GM04504 (cell line): ENCODE data around the gene ADAMTSL3.

Experiments used
- DNase-seq: peaks from one replicate; pipeline ENCODE4 v3.0.0-alpha.2; 2012; ENCODE audit warnings: low read depth

The ADAMTSL3 gene

DNA sequence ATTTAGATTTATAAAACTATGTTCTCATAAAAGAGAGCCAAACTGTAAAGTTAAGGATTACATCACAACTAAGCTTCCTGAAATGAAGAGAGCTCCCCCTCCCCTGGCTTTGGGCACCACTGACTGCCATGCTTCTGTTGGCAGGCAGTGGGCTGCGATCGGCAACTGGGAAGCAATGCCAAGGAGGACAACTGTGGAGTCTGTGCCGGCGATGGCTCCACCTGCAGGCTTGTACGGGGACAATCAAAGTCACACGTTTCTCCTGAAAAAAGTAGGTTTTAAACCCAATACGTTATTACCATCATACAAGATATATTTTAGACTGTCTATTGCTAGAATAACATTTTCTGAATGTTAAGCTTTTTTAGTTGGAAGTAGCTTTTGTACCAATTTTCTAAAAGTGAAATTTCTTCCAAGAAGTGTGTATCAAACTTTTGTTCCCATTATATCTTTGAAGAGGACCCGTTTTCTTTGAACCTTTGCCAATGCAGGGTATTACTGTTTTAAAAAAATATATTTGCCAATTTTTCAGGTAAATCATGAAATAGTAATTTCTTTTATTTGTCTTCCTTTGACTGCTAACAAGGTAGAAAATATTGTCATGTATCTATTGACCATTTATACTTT lies 184.1 kb downstream of the ADAMTSL3 start:
- no peak for DNase-seq

DNA sequence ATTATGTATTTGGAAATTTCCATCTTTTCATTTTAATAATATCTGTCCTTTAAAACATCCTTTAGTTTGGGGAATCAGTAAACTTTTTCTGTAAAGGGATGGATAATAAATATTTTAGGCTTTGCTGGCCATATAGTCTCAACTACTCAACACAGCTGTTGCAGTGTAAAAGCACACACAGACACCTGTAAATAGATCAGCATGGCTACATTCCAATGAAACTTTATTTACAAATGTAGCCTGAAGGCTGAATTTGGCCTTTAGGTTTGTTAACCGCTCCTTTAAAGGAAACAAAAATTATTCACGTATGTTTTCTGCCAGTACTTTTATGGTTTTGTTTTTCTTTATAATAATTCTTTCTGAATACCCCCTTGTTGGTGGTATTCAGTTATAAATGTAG lies 184.8 kb downstream of the ADAMTSL3 start:
- DNase-seq, result no peak

DNA sequence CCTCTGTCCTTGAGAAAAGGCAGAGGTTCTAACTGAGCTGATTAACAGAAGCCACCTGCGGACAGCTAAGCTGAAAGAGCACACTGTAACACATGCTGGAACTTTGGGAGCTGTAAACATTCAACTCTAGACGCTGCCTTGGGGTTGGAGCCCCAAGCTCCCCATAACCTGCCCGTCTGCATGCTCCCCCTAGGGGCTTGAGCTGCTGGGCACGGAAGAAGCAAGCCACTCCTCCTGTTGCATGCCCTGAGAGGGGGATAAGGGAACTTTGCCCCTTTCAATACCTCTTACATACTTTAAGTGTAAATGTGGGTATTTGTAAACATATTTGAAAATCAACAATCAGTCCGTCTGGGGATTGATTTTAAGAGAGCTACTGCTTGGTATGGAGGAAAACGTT lies 188.4 kb downstream of the ADAMTSL3 start:
- DNase-seq, result no peak

DNA sequence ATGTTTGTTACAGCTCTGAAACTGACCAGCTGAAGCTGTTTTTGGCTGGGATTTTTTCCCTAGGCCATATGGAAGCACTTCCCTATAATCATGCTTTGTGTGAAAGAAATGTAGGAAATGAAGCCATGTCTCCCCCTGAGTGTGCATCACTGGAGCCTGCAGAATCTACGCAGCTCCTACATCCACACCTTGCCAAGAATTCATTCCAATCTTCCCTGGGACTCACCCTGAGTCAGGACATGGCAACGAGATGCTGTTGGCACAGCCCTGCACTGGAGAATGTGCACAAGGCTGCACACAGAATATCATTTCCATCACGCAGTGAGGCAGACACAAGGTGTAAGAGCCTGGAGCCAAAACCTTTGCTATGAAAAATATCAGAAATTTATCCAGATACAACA lies 189.5 kb downstream of the ADAMTSL3 start:
- DNase-seq, result peak; percentile 10

DNA sequence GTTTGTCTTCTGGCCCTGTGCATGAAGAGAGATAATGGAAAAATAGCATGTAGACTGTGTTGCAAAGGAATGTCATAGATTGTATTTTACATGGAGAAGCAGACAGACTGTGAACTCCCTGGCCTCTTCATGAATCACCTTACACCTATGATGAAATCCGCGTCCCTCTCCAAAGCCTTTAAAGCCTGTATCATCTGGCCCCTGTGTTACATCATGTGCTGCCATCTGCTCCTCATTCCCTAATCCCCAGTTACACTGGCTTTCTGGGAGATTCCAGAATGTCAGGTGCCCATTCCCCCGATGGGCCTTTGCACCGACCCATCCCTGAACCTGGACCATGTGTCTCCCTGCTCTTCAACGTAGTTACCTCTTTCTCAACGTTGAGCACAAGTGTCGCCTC lies 190.8 kb downstream of the ADAMTSL3 start:
- DNase-seq, result no peak

DNA sequence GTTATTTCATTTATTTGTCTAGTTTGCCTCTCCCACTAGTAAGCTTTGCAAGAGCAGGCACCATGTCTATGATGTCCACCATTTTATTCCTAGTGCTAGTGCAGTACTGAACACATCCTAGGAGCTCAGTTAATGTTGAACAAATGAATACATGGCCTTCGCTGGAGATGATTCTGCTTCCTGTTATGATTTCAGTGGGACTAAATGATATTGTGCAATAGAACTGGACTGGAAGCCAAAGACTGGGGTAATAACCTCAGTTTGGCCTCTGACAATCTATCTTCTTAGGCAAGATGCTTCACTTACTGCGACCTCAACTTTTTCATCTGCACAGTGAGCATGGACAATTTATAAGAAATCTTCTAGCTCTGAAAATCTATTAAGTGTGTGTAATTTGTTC lies 191.3 kb downstream of the ADAMTSL3 start:
- peak; percentile 29 for DNase-seq

DNA sequence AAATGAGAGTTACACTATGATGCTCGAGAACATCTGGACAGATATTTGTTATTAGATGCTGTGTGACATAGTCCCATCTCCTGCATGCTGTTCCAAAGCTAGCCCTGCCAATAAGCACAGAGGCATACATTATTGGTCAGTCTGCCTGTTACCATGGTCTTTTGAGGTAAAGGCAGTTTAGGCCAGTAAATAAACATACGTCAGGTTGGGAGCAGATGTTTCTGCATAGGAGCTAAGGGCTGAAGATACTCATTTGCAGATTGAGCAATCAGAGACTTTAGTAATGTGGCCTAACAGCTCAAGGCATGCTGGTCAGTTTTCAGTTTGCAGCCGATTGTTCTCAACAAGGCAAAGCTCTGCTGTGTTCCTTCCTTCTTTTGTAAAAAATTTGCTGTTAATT lies 192.9 kb downstream of the ADAMTSL3 start:
- DNase-seq, result peak; percentile 23

DNA sequence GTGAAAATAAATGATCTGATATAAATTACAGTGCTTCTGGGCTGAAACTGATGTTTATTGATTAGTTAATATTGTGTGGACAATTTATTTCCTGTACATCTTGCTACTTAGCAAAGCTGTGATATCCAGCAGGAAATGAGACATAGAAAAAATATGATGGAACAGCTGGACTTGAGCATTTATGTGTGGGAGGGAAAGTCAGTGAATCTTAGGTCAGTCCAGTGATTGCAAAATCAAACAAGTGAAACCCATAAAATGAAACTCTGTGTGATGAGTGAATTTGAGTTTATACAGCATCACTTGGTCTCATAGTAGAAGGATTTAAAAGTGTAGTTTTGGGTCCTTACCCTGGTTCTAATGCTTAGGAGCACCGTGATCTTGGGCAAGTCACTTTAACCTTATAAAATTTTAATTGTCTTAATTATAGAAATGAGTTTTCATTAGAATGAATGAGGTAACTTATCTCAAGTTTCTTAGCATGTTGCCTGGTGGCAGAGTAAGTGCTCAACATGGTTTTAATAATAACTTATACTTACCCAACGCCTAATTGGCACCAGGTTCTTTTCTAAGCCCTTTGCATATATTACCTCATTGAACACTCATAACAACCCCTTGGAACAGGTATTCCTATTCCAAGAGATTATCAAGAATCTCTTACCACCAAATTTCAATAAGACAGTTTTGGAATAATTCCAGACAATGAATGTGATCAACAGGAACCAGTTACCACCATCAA lies 194.6 kb downstream of the ADAMTSL3 start:
- peak; percentile 40 for DNase-seq

DNA sequence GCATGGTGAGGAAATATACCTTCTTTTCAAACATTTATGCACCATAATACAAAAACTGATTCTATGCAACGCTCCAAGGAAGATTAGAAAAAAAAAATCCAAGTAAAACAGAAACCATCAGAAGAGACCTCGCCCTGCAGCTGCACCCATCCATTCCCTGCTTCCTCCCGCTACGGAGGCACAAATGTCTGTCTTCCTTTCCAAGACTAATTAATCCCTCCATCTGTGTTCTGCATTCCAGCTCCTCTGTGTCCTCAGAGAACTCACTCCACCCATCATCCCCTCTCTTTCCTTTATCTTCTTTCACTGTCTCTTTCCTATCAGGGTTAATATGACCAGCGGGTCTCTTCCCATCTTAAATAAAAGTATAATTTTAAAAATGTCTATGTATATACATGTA lies 196.1 kb downstream of the ADAMTSL3 start:
- DNase-seq, result no peak

DNA sequence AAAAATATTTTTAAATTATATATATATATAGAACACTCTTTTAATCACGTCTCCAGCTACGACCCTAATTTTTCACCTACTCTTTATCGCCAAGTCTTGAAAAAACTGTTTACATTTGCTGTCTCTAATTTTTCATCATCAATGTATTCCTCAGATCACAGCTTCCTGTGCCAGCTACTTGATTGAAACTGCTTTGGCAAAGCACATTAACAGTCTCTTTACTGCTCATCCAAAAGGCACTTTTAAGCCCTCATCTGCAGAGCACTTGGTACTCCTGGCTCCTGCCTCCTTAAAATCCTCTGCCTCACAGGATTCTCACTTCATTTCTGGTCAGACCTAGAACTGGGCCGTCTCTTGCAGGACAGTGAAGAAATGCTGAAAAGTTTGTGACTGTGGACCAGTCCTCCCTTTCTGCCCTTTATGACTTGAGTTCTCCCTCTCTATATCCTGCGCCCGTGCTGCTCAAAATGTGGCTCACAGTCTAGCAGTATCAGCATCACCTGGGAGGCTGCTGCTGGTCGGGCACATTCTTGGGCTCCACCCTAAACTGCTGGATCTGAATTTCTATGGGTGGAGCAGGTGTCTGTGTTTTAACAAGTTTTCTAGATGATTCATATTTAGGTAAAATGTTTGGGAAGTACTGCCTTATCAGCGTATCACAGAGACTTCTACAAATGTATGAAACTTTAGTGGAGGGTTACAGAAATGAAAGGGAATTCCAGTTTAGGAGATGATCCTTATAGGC lies 196.8 kb downstream of the ADAMTSL3 start:
- DNase-seq, result no peak

DNA sequence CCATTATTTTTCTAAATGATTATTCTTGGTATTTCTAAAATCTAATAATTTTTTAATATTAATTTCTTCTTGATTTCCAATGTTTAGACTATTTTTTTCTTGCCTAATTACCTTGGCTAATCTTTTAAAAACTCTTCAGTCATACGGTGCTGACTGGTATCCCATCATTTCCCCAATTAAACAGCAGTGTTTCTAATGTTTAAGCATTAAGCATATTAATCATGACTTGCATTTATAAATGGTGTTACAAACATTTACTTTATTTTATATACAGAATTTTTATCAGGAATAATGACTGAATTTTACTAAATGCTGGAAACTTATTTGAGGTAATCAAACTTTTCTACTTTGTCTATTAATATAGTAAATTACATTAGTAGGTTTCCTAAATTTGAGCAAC lies 199.3 kb downstream of the ADAMTSL3 start:
- DNase-seq, result no peak

DNA sequence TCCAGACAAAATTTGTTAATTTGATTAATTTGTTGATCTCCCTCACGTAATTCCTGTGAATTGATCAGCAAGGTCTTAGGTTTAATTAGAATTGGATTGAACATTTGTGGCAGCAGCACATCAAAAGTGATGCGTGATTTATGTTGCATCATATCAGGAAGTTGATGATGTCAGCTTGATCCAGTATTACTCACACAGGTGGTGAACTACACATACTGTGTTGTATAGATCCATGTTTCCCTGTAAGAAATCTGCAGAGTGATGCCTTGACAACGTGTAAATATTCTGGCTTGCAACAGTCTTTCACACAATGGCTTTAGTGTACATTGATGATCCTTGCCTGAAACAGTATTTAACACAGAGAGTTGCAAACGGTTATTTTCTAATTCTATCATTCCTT lies 200.4 kb downstream of the ADAMTSL3 start:
- no peak for DNase-seq

DNA sequence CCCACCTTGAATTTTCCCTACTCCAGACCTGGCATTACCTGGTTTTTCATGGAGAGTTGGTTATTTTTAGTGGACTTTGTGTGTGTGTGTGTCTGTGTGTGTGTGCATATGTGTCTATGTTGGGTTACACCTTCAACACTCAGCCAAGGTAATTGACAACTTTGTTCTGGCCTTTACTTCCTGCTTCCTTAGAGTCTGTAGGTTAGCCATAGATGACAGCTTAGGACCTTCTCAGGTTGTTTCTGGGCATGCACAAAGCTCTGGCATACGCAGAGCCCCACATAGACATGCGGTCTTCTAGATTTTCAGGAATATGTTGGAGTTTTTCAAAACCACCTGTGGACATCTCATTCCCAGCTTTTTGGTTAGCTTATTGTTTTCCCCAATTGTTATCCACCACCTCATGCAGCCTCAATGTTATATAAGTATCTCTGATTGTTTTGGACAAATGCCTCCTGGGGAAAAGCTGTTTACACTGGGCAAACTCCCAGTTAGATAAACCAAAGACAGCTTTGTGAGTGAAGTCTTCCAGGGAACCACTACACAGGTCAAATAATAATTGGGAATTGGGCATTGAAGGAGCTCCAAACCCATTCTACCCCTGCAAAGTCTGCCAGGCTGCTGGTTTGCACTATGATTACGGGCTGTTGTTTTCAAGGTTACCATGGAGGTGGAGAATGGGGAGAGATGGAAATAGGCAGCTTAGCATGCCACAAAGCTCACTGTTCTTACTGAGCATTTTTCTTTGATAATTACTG lies 201.2 kb downstream of the ADAMTSL3 start:
- DNase-seq, result no peak

DNA sequence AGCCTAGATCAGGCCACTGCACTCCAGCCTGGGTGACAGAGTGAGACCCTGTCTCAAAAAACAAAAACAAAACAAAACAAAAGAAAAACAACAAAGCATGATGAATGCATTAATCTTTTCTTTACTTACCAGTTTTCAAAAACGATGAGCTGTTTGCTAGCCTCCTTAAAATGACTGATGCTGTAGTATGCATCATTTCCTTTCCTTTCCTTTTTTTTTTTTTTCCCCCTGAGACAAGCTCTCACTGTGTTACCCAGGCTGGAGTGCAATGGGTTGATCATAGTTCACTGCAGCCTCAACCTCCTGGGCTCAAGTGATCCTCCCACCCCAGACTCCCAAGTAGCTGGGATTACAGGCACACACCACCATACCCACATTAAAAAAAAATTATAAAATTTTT lies 202.0 kb downstream of the ADAMTSL3 start:
- DNase-seq, result no peak

DNA sequence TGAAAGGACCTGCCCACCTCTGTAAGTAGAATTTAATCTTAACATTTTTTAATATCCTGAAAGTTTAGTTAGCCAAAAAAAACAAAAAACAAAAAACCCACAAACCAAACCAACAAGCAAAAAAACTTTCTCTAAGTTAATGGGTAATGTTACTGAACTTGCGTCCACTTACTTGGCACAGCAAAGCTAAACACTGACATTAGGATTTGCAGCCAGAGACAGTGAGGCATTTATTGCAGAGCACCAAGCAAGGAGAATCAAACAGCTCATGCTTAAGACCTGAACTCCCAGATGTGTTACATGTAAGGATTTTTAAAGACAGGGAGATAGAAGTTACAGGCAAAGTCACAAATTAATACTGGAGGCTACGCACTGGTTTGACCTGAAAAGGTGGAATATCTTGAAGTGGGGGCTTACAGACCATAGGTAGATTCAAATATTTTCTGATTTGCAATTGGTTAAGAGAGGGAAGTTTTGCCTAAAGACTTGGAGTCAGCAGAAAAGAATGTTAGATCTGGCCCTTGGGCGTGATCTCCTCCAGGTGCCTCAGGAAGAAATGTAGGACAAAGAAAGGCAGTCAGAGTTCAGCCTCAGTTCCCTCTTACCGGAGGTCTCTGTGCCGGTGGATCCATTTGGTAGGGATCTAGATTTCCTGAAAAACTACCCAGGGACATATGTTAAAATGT lies 205.0 kb downstream of the ADAMTSL3 start:
- DNase-seq, result no peak

DNA sequence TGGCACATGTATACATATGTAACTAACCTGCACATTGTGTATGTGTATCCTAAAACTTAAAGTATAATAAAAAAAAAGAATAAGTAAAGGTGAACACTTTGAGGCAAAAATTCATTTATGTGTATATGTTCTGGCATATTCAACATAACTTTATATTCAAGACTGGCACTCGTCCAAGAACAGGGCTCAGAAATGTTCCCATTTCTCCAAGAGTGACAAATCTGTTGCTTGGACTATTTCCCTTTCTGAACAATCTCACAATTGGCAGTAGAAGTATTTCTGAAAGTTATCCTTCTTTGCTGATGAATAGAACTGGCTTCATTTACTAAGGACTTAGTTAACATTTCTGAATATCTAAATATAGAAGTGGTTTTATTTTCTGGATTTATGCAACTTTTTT lies 212.8 kb downstream of the ADAMTSL3 start:
- DNase-seq, result no peak

DNA sequence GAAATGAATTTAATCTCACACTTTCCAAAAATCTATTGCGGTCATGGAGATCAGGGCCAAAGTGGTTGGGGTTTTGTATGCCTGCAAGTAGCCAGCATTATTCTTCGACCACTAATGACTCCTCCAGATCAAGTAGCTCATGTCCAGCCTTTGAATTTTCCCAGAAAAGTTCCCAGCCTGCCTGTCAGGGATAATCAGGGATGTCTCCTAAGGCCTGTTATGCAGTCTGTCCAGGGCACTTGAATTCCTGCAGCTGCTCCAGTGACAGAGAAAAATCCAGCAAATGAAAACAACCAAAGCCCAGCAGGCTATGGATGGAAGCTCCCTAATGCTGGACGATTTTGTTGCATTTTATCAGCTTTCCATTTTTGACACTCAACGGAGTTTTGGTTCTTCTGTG lies 215.4 kb downstream of the ADAMTSL3 start:
- DNase-seq, result no peak

DNA sequence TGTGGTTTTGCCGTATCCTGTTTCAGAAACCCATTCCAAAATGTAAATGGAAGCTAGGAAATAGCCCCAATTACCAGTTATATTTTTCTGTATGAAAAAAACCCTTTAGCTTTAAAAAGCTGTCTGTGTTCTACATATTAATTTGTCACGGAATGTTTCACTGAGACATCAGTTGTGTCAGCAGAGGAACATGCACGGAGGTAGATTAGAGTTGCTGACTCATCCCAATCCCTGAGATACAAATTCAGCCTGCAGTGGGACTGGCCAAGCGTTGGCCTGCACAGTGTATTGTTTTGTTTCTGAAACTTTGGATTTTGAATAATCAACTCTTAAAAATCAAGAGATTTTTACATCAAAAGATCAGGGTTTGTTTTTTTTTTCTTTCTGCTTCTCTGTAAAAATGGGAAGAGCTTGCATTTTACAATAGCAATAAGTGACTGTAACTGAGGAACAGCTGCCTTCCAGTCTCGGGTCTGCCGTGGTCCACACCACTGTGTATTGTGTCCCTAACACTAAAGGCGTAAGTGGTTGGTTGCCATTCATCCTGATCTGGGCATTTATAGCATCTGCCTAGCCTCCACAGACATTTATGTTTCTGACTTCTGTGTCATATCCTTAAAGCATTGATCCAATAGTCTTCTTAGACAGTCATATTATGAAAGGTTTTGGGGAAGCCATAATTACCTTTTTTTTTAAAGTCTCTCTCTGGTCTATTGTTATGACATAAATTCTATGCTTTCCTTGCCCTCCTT lies 218.1 kb downstream of the ADAMTSL3 start:
- DNase-seq, result peak; percentile 14

DNA sequence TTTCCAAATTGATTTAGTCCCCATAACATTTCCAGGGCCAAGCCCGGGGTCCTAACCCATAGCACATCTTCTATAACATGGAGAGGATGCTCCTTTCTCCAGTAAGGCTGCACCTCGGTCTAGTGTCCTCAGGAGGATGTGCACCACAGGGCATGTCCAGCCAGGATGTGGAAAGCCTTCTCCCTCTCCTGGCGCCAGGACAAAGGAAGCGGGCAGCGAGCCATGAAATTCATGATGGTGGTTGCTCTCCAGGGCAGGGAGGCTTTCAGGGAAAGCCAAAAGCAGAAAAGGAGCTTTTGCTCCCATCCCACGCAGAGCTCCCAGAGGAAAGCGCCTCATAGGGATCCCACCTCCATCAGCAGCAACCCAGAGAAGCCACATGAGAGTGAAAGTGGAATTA lies 220.0 kb downstream of the ADAMTSL3 start:
- DNase-seq, result no peak

DNA sequence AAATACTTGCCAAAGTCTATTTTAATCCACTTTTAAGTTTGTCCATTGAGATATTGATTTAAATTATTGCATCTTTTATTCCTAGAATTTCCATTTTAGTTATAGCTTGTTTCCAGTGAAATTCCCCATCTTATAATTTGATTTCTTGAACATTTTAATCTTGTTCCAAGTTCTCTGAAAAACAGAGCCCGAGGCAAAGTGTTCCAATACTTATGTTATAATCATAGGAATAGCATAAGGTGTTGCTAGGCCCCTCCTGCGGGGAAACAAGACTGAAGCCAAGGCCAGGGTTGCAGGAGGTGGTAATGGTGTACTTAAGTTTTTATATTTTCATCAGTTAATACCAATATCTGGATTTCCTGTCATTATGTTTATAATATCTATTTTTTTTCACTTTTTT lies 226.6 kb downstream of the ADAMTSL3 start:
- DNase-seq, result no peak

DNA sequence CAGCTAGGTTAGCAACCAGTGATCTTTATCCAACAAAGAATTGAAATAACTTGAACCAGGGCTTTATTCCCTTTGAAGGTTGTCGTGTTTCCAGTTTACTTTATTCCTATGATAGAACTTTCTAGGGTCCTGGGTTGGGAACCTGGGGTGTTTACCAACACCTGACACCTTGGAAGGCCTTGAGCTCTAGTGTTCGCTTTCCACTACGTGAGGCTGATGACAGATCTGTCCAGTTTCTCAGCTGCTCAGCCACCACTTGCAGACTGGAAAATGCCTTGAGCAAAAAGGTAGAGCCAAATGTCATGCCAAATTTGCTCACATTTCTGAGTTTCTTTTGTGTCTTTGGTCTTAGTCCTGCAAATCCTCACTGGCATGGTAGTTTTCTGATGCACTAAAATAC lies 227.2 kb downstream of the ADAMTSL3 start:
- DNase-seq, result no peak
